GM23338 (cell line): Measurements from ENCODE around the gene DUSP1. TPM values are rescaled to one million over a fixed set of nuclear protein-coding genes. Genes with fewer than 3 reads are reported as not detected.
A peak's percentile ranks its signal among the peaks of the same experiment; 100 is the strongest.

ENCODE experiments used
- ATAC-seq: fragments of 200-7000 bp; cut with Tn5 transposase; 3 replicates; pipeline ENCODE4 v1.9.1; 2020
- DNase-seq: peaks from one replicate; pipeline ENCODE4 v3.0.0-alpha.2; 2015; ENCODE audit warnings: low spot score
- H2AFZ ChIP-seq: fragments of 200-600 bp; sonication (generic); 2 replicates; pipeline ENCODE4 v1.8.0; 2016; ENCODE audit warnings: antibody characterized with exemption, mild to moderate bottlenecking, moderate library complexity
- H3F3A ChIP-seq: fragments of 200-600 bp; sonication (generic); replicated peaks from 2 replicates; pipeline ENCODE4 v1.8.0; 2017; ENCODE audit warnings: antibody characterized with exemption, mixed run types, low read depth
- H3K27ac ChIP-seq: fragments of 200-600 bp; sonication (generic); 2 replicates; pipeline ENCODE4 v1.6.1; 2016; ENCODE audit warnings: low read depth
- H3K27me3 ChIP-seq: fragments of 200-600 bp; sonication (generic); 2 replicates; pipeline ENCODE4 v1.8.0; 2016; ENCODE audit warnings: mild to moderate bottlenecking, mixed run types, moderate library complexity; ENCODE audit not compliant: insufficient read depth
- H3K36me3 ChIP-seq: fragments of 200-600 bp; sonication (generic); 2 replicates; pipeline ENCODE4 v1.8.0; 2016; ENCODE audit warnings: mild to moderate bottlenecking; ENCODE audit not compliant: insufficient read depth
- H3K4me1 ChIP-seq: fragments of 200-600 bp; sonication (generic); 2 replicates; pipeline ENCODE4 v1.8.0; 2016; ENCODE audit warnings: mild to moderate bottlenecking, moderate library complexity; ENCODE audit not compliant: insufficient read depth
- H3K4me2 ChIP-seq: fragments of 200-600 bp; sonication (generic); 2 replicates; pipeline ENCODE4 v1.7.1; 2017; ENCODE audit warnings: mixed run types
- H3K4me3 ChIP-seq: fragments of 200-600 bp; sonication (generic); 2 replicates; pipeline ENCODE4 v1.6.1; 2016; ENCODE audit warnings: mixed run types
- H3K79me2 ChIP-seq: fragments of 200-600 bp; sonication (generic); replicated peaks from 2 replicates; pipeline ENCODE4 v1.8.0; 2017; ENCODE audit warnings: mild to moderate bottlenecking; ENCODE audit not compliant: insufficient read depth
- H3K9me2 ChIP-seq: fragments of 200-600 bp; sonication (generic); 2 replicates; pipeline ENCODE4 v1.8.0; 2017; ENCODE audit not compliant: insufficient read depth
- H4K20me1 ChIP-seq: fragments of 200-600 bp; sonication (generic); replicated peaks from 2 replicates; pipeline ENCODE4 v1.8.0; 2017; ENCODE audit warnings: mild to moderate bottlenecking; ENCODE audit not compliant: insufficient read depth
- H3K27ac Mint-ChIP-seq: 2 replicates; pipeline ENCODE4 v1.8.0; 2020; ENCODE audit warnings: inconsistent platforms, mild to moderate bottlenecking, moderate library complexity, mixed read lengths
- H3K27me3 Mint-ChIP-seq: 3 replicates; pipeline ENCODE4 v1.8.0; 2022; ENCODE audit warnings: low read depth, mild to moderate bottlenecking, moderate library complexity, mixed read lengths, inconsistent platforms; ENCODE audit not compliant: insufficient read depth, poor library complexity
- H3K36me3 Mint-ChIP-seq: 3 replicates; pipeline ENCODE4 v1.8.0; 2021; ENCODE audit warnings: low read depth, mild to moderate bottlenecking, inconsistent platforms, moderate library complexity, mixed read lengths
- H3K4me1 Mint-ChIP-seq: 3 replicates; pipeline ENCODE4 v1.8.0; 2020; ENCODE audit warnings: mild to moderate bottlenecking, inconsistent platforms, mixed read lengths
- H3K4me3 Mint-ChIP-seq: 3 replicates; pipeline ENCODE4 v1.8.0; 2021; ENCODE audit warnings: moderate library complexity, mild to moderate bottlenecking, inconsistent platforms, mixed read lengths
- H3K9me3 Mint-ChIP-seq: 3 replicates; pipeline ENCODE4 v1.8.0; 2020; ENCODE audit warnings: moderate library complexity, mild to moderate bottlenecking, inconsistent platforms, mixed read lengths
- CREB1 ChIP-seq: fragments of 250-450 bp; sonication (Bioruptor Pico); IDR thresholded peaks from 2 replicates; pipeline ENCODE4 v1.5.0; 2020; ENCODE audit warnings: low read depth, mild to moderate bottlenecking, moderate library complexity
- EZH2 ChIP-seq: fragments of 200-600 bp; sonication (generic); IDR thresholded peaks from one replicate; pipeline ENCODE4 v1.8.0; 2017; ENCODE audit warnings: antibody characterized with exemption, mild to moderate bottlenecking, low read depth; ENCODE audit not compliant: unreplicated experiment
- EZH2phosphoT487 ChIP-seq: fragments of 200-600 bp; sonication (generic); IDR thresholded peaks from one replicate; pipeline ENCODE4 v1.8.1; 2018; ENCODE audit warnings: antibody characterized with exemption; ENCODE audit not compliant: unreplicated experiment
- POLR2AphosphoS5 ChIP-seq: IDR thresholded peaks from 2 replicates; pipeline ENCODE4 v1.6.1; 2016; ENCODE audit warnings: antibody characterized with exemption, low read depth
- REST ChIP-seq: IDR thresholded peaks from one replicate; pipeline ENCODE4 v1.6.1; 2018; ENCODE audit warnings: antibody characterized with exemption; ENCODE audit not compliant: unreplicated experiment
- ZNF331 ChIP-seq: fragments of 250-450 bp; sonication (Bioruptor Pico); IDR thresholded peaks from 2 replicates; pipeline ENCODE4 v1.5.0; 2020; ENCODE audit warnings: low read depth, mild to moderate bottlenecking, moderate library complexity
- polyA plus RNA-seq: library from polyadenylated mRNA; unstranded; fragments of >200 nt; fragmentation: Nextera tagmentation; extraction: Ambion mirVana; gene quantifications from 2 replicates; pipeline ENCODE4 v1.2.1, GENCODE V29; 2016
- total RNA-seq: library from RNA; depleted of rRNA; stranded (reverse); fragments of >200 nt; shearing (Covaris generic); gene quantifications from 2 replicates; pipeline ENCODE4 v1.2.3, GENCODE V29; 2014
- TF ChIP-seq, protein P1 (sequence below), 2 experiments: fragments of 200-600 bp in 1 of 2; sonication (generic) in 1 of 2; conservative IDR thresholded peaks; 2 replicates each; pipeline versions ENCODE4 v1.5.1 to v1.6.1; 2016 to 2017; ENCODE audit warnings: antibody characterized with exemption in 2 of 2, low read depth in 2 of 2, mild to moderate bottlenecking in 2 of 2, moderate library complexity in 1 of 2
- TF ChIP-seq, protein P2 (sequence below): fragments of 250-450 bp; sonication (Bioruptor Pico); IDR thresholded peaks from 2 replicates; pipeline ENCODE4 v1.5.0; 2020; ENCODE audit warnings: mild to moderate bottlenecking, moderate library complexity

Gene DUSP1
- total and polyA plus RNA-seq, 2 experiments from 2014 or later = 9.7 to 17.2 TPM

GRCh38 chr5:172757394-172758010, 13.5 kb downstream of the DUSP1 start:
- Histone ChIP-seq H2AFZ (peak overlapping the region; percentile 28; the same call in 1 of the 2 replicates), H4K20me1 (no peaks in the 10 kb centered on the region), H3K9me2 (no peaks in the 10 kb centered on the region), H3K27me3 (no peaks in the 10 kb centered on the region; the same call in 1 of the 2 replicates), H3K4me1 (no peaks in the 10 kb centered on the region), H3F3A (no peaks in the 10 kb centered on the region), H3K79me2 (no peaks in the 10 kb centered on the region), H3K27ac (no peak overlapping the region), H3K36me3 (no peaks in the 10 kb centered on the region), H3K4me3 (no peak overlapping the region), H3K4me2 (no peak overlapping the region)
- no peaks in the 10 kb centered on the region for H3K36me3 Mint-ChIP-seq
- H3K4me1 Mint-ChIP-seq = peaks cover 9% of the 10 kb centered on the region
- DNase-seq = peak; percentile 21
- H3K27me3 Mint-ChIP-seq = peaks cover 2% of the 10 kb centered on the region
- no peaks in the 10 kb centered on the region for H3K9me3 Mint-ChIP-seq
- peak; percentile 73 for ATAC-seq
- no peak overlapping the region for H3K27ac Mint-ChIP-seq
- TF ChIP-seq REST = no peak
- TF ChIP-seq, protein P1, sequence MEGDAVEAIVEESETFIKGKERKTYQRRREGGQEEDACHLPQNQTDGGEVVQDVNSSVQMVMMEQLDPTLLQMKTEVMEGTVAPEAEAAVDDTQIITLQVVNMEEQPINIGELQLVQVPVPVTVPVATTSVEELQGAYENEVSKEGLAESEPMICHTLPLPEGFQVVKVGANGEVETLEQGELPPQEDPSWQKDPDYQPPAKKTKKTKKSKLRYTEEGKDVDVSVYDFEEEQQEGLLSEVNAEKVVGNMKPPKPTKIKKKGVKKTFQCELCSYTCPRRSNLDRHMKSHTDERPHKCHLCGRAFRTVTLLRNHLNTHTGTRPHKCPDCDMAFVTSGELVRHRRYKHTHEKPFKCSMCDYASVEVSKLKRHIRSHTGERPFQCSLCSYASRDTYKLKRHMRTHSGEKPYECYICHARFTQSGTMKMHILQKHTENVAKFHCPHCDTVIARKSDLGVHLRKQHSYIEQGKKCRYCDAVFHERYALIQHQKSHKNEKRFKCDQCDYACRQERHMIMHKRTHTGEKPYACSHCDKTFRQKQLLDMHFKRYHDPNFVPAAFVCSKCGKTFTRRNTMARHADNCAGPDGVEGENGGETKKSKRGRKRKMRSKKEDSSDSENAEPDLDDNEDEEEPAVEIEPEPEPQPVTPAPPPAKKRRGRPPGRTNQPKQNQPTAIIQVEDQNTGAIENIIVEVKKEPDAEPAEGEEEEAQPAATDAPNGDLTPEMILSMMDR (conservative IDR thresholded peaks at IDR 0.05; ENCODE audit: low read depth in 2 of 2) = no peak
- TF ChIP-seq, protein P2, sequence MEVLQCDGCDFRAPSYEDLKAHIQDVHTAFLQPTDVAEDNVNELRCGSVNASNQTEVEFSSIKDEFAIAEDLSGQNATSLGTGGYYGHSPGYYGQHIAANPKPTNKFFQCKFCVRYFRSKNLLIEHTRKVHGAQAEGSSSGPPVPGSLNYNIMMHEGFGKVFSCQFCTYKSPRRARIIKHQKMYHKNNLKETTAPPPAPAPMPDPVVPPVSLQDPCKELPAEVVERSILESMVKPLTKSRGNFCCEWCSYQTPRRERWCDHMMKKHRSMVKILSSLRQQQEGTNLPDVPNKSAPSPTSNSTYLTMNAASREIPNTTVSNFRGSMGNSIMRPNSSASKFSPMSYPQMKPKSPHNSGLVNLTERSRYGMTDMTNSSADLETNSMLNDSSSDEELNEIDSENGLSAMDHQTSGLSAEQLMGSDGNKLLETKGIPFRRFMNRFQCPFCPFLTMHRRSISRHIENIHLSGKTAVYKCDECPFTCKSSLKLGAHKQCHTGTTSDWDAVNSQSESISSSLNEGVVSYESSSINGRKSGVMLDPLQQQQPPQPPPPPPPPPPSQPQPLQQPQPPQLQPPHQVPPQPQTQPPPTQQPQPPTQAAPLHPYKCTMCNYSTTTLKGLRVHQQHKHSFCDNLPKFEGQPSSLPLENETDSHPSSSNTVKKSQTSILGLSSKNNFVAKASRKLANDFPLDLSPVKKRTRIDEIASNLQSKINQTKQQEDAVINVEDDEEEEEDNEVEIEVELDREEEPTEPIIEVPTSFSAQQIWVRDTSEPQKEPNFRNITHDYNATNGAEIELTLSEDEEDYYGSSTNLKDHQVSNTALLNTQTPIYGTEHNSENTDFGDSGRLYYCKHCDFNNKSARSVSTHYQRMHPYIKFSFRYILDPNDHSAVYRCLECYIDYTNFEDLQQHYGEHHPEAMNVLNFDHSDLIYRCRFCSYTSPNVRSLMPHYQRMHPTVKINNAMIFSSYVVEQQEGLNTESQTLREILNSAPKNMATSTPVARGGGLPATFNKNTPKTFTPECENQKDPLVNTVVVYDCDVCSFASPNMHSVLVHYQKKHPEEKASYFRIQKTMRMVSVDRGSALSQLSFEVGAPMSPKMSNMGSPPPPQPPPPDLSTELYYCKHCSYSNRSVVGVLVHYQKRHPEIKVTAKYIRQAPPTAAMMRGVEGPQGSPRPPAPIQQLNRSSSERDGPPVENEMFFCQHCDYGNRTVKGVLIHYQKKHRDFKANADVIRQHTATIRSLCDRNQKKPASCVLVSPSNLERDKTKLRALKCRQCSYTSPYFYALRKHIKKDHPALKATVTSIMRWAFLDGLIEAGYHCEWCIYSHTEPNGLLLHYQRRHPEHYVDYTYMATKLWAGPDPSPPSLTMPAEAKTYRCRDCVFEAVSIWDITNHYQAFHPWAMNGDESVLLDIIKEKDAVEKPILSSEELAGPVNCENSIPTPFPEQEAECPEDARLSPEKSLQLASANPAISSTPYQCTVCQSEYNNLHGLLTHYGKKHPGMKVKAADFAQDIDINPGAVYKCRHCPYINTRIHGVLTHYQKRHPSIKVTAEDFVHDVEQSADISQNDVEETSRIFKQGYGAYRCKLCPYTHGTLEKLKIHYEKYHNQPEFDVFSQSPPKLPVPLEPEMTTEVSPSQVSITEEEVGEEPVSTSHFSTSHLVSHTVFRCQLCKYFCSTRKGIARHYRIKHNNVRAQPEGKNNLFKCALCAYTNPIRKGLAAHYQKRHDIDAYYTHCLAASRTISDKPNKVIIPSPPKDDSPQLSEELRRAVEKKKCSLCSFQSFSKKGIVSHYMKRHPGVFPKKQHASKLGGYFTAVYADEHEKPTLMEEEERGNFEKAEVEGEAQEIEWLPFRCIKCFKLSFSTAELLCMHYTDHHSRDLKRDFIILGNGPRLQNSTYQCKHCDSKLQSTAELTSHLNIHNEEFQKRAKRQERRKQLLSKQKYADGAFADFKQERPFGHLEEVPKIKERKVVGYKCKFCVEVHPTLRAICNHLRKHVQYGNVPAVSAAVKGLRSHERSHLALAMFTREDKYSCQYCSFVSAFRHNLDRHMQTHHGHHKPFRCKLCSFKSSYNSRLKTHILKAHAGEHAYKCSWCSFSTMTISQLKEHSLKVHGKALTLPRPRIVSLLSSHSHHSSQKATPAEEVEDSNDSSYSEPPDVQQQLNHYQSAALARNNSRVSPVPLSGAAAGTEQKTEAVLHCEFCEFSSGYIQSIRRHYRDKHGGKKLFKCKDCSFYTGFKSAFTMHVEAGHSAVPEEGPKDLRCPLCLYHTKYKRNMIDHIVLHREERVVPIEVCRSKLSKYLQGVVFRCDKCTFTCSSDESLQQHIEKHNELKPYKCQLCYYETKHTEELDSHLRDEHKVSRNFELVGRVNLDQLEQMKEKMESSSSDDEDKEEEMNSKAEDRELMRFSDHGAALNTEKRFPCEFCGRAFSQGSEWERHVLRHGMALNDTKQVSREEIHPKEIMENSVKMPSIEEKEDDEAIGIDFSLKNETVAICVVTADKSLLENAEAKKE (CRISPR knock-in tag) = no peak
- no peak for TF ChIP-seq ZNF331 (CRISPR knock-in tag)
- no peak for TF ChIP-seq CREB1
- no peak for TF ChIP-seq POLR2AphosphoS5
- TF ChIP-seq EZH2phosphoT487 = no peak
- TF ChIP-seq EZH2 = no peak
- no peak overlapping the region for H3K4me3 Mint-ChIP-seq
